Muscle of arm (tissue), 12 donors: Measurements from ENCODE around the gene ZNF333. TPM values are rescaled to one million over a fixed set of nuclear protein-coding genes. Genes with fewer than 3 reads are reported as not detected.
"Not testable (repeated sequence)": the region's sequence is repeated elsewhere in the genome, so short reads cannot be mapped to it uniquely, and the experiment has no call there.

Source experiments
- DNase-seq: peaks from one replicate; pipeline ENCODE4 v3.0.0-alpha.2; 2013
- polyA plus RNA-seq, 12 donors: library from polyadenylated mRNA; unstranded; fragments of 120-200 nt; gene quantifications; one replicate each; pipeline ENCODE4 v1.2.1, GENCODE V29; 2013; ENCODE audit not compliant: insufficient read length in 12 of 12

The ZNF333 gene
- polyA plus RNA-seq, 12 donors: 13.6 to 31.6 (median 17.8) TPM; not detected in 1

GRCh38 chr19:14694641-14695266, 4.9 kb downstream of the ZNF333 start:
- DNase-seq: no peak

DNA sequence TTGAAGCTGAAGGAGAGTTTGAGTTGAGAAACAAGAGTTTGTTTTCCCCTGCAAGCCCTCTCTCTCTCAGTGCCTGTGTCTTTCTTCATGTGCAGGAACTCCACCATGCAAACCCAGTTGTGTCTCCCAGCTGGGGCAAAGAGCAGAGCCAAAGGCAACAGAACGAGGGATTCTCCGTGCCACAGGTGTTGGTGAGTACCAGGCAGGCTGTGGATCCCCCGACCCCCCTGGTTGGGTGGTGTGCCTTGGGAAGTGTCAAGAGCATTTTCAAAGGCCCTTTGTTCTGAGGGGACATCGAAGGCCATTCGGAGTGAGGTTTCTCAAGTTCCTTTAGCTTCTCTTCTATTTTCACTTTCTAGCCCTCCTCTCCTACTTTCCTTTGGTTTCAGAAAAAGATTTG, 5.6 kb downstream of the ZNF333 start:
- no peak for DNase-seq

DNA sequence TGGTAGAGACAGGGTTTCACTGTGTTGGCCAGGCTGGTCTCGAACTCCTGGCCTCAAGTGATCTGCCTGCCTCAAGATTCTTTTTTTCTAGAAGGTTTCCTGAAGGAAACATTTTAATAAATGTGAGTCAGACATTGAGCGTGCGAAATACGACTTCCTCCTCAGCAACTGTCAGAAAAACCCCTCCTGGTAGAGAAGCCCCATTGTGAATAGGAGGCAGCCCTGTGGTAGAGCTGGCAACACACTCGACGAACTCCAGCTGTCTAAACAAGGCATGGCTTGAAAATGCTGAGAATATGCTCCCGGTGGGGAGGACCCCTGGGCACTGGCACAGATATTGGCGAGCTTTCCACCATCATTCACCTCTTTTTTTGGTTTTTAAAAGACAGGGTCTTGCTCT, 9.8 kb downstream of the ZNF333 start:
- DNase-seq: no peak

DNA sequence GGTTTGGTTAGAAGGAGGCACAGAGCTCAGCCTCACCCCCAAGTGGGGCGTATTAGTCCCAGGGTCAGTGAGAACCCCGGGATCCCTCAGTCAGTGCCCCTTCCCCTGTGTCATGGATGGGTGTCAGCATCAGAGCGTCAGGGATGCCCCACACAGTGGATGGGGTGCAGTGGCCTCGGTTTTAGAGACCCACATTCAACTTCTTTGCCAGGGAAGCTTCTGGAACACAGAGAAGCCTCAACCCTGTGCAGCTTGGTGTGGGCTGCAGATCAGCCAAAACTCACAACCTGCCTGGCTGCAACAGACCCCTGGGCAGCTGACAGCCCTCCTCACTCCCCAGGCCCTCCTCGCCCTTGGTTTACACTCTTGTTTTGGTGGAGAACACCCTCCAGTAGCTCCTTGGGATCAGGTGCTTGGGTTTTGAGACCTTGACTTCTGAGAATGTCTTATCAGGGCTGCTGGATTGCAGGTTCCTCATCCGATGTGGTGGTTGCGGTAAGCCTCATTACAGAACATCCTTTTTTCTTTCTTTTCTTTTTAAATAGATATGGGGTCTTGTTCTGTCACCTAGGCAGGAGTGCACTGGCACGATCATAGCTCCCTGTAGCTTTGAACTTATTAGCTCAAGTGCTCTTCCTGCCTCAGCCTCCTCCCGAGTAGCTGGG, 11.0 kb downstream of the ZNF333 start:
- DNase-seq: no peak

DNA sequence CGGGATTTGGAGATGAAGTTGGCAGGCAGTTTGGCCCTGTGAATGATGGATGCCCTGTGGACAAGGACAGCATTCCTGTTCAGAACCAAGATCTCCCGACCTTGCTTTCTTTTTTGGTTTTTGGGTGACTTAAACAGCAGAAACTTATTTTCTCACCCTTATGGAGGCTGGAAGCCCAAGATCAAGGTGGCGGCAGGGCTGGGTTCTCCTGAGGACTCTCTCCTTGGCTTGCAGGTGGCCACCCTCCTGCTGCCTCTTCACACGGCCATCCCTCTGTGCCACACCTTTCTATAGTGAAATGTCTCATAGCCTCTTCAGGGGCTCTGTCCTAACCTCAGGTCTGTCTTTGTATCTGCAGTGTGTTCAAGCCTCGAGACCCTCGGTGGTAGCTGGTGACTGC, 14.0 kb downstream of the ZNF333 start:
- no peak for DNase-seq

- DNase-seq: no peak
Measured at GRCh38 chr19:14704450-14704849, 14.6 kb downstream of the ZNF333 start.

- no peak for DNase-seq
Measured at GRCh38 chr19:14715841-14716240, 26.0 kb downstream of the ZNF333 start.

GRCh38 chr19:14718522-14719116, 28.8 kb downstream of the ZNF333 start:
- DNase-seq: no peak

DNA sequence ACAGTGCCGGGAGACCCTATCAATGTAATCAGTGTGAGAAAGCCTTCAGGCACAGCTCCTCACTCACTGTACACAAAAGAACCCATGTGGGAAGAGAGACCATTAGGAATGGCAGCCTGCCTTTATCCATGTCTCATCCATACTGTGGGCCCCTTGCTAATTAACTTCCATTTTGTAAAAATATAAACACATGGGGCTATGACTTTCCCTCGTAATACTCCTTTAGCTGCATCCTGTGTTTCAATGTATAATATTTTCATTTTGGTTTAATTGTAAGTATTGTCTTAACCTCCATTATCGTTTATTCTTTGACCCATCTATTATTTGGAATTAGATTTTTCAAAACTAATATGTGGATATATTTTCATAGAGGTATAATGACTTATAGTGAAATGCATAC, 29.3 kb downstream of the ZNF333 start:
- DNase-seq: no peak

- no peak for DNase-seq
Measured at GRCh38 chr19:14722127-14722526, 32.3 kb downstream of the ZNF333 start.

DNA sequence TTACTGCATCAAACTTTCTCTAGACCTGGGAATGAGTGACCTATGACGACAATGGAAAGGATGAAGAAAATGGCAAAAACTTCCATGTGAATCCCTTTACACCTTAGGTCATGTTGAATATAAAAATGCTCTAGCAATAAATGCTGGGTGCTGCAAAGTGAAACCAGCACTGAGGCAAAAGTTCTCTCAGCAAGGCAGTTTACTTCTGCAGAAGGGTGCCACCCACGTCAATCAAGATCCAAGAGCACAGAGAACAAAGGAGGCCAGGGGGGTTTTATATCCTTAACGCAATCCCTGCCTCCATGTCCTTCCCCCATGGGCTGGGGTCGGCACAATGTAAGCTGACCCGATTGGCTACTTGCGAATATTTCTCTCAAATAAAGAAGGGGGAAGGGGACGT, 38.7 kb downstream of the ZNF333 start:
- no peak for DNase-seq

GRCh38 chr19:14731200-14731599, 41.4 kb downstream of the ZNF333 start:
- DNase-seq: no peak

DNA sequence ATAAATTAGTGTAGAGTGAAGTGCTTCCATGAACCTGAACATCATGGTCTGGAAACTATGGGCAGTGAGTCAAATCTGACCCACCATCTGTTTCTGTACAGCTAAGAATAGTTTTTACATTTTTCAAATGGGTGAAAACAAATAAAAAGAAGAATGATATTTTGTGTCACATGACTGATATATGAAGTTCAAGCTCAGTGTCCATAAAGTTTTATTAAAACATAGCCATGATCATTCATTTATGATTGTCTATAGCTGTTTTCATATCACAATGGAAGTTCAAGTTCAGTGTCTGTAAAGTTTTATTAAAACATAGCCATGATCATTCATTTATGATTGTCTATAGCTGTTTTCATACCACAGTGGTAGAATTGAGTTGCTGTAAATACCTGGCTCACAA, 42.7 kb downstream of the ZNF333 start:
- no peak for DNase-seq

- no peak for DNase-seq
Measured at GRCh38 chr19:14733574-14733973, 43.7 kb downstream of the ZNF333 start.

DNA sequence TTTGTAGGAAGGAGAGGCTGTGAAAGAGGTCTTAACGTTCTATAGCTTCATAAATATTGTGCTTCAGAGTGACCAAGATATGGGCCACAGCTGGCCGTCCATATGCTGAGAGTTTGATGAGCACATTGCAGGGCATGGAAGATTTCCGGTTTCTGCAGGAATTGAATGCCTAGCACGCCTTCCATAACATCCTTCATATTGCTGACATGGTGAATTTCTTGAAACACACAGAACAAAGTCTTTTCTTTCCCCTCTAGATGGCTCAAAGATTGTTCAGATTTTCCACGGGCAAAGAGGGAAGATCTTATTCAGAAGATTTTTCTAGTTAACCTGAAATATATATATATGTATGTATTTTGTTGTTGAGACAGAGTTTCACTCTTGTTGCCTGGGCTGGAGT, 46.1 kb downstream of the ZNF333 start:
- no peak for DNase-seq

DNA sequence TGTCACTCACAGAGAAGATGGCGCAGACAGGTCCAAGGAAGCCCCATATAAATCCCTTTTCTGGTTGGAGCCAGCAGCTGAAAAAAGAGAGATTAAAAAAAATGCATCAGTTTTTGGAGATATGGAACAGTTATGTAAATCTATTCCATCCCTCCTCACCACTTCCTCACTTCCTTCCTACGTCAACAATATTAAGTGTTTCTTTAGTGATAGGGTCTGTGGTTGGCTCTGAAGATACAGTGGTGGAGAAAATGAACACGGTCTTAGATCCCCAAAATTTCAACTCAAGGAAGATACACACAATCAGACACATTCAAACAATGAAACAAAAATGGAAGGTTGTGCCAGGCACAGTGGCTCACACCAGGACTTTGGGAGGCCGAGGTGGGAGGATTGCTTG, 57.0 kb downstream of the ZNF333 start:
- DNase-seq: no peak

GRCh38 chr19:14748601-14749000, 58.8 kb downstream of the ZNF333 start:
- DNase-seq: no peak

- no peak for DNase-seq
Measured at GRCh38 chr19:14758816-14759215, 69.0 kb downstream of the ZNF333 start.

GRCh38 chr19:14761607-14762006, 71.8 kb downstream of the ZNF333 start:
- DNase-seq: no peak

- no peak for DNase-seq
Measured at GRCh38 chr19:14762111-14762510, 72.3 kb downstream of the ZNF333 start.

GRCh38 chr19:14763497-14764145, 73.8 kb downstream of the ZNF333 start:
- DNase-seq: no peak

GRCh38 chr19:14764401-14764800, 74.6 kb downstream of the ZNF333 start:
- no peak for DNase-seq

DNA sequence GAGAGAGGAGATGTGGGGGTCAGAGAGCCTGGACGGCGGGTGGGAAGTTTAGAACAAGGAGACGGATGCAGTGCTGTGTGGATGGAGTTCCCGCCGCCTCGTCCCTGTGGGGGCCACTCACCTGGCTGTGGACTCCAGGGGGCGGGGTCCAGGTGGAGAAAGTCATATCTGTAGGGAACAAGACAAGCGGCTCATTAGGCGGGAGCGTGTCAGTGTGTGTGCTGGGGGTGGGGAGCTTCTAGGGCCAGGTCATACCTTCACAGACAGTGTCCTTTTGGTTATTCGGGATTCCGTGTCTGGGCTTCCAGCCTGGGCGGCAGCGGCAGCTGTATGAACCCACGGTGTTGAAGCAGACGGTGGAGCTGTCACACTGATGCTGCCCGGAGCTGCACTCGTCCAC, 75.6 kb downstream of the ZNF333 start:
- DNase-seq: not testable (repeated sequence)
